Activated T-helper 1 cell treated with anti-CD3 and anti-CD28 coated beads, Interleukin-12 subunit alpha, Interleukin-12 subunit beta, Interleukin-2, Interleukin-4 antibody, amounts not matched to agents 30 ng/mL and 10 ng/mL and 1 ng/mL, durations not matched to agents 14 hours and 24 hours and 36 hours (primary cell): ENCODE measurements around the gene SLC24A3. TPM values are rescaled to one million over a fixed set of nuclear protein-coding genes. Genes with fewer than 3 reads are reported as not detected.

Source experiments
- DNase-seq: peaks from one replicate; pipeline ENCODE4 v3.0.0; 2021; ENCODE audit warnings: low spot score
- H3K27ac Mint-ChIP-seq: one replicate; pipeline ENCODE4 v1.8.0; 2021; ENCODE audit warnings: mild to moderate bottlenecking, mixed read lengths
- H3K27me3 Mint-ChIP-seq: one replicate; pipeline ENCODE4 v1.8.0; 2022; ENCODE audit warnings: mild to moderate bottlenecking, moderate library complexity, mixed read lengths; ENCODE audit not compliant: insufficient read depth
- H3K36me3 Mint-ChIP-seq: one replicate; pipeline ENCODE4 v1.8.0; 2021; ENCODE audit warnings: low read depth, mixed read lengths
- H3K4me1 Mint-ChIP-seq: one replicate; pipeline ENCODE4 v1.8.0; 2021; ENCODE audit warnings: low read depth, mixed read lengths
- H3K4me3 Mint-ChIP-seq: one replicate; pipeline ENCODE4 v1.8.0; 2021; ENCODE audit warnings: mild to moderate bottlenecking, moderate library complexity, mixed read lengths
- H3K9me3 Mint-ChIP-seq: one replicate; pipeline ENCODE4 v1.8.0; 2021; ENCODE audit warnings: mixed read lengths
- intact Hi-C: fragments of 100-400 bp; cut with micrococcal nuclease; formaldehyde crosslinking; loops from one replicate; pipeline ENCODE4 v1.15.1; 2024
- total RNA-seq: library from RNA; stranded (reverse); gene quantifications from 2 replicates; pipeline ENCODE4 v1.2.3, GENCODE V29; 2022

The SLC24A3 gene
- total RNA-seq, 1 donor from 2014 or later = not detected

- no peaks in the 10 kb centered on the region for H3K4me1 Mint-ChIP-seq
- H3K36me3 Mint-ChIP-seq = no peaks in the 10 kb centered on the region
- H3K27ac Mint-ChIP-seq = no peak overlapping the region
- H3K9me3 Mint-ChIP-seq = no peaks in the 10 kb centered on the region
- DNase-seq = no peak
- peaks cover 1% of the 10 kb centered on the region for H3K27me3 Mint-ChIP-seq
- H3K4me3 Mint-ChIP-seq = no peak overlapping the region
- intact Hi-C loops = no loop called here
Observed at GRCh38 chr20:19767070-19767469, 554.6 kb downstream of the SLC24A3 start.

- Mint-ChIP-seq H3K27me3 (peaks cover 1% of the 10 kb centered on the region), H3K4me3 (no peak overlapping the region), H3K9me3 (no peaks in the 10 kb centered on the region), H3K27ac (no peak overlapping the region), H3K36me3 (no peaks in the 10 kb centered on the region), H3K4me1 (no peaks in the 10 kb centered on the region)
- intact Hi-C loops = no loop called here
- DNase-seq = no peak
Observed at GRCh38 chr20:19768325-19768842, 555.9 kb downstream of the SLC24A3 start.

GRCh38 chr20:19769507-19769906 lies 557.1 kb downstream of the SLC24A3 start:
- intact Hi-C loops = no loop called here
- H3K9me3 Mint-ChIP-seq = no peaks in the 10 kb centered on the region
- H3K4me3 Mint-ChIP-seq = no peak overlapping the region
- H3K27me3 Mint-ChIP-seq = peaks cover 2% of the 10 kb centered on the region
- no peak overlapping the region for H3K27ac Mint-ChIP-seq
- no peaks in the 10 kb centered on the region for H3K4me1 Mint-ChIP-seq
- no peaks in the 10 kb centered on the region for H3K36me3 Mint-ChIP-seq
- DNase-seq = no peak

- no peaks in the 10 kb centered on the region for H3K4me1 Mint-ChIP-seq
- H3K27ac Mint-ChIP-seq = no peak overlapping the region
- intact Hi-C loops = no loop called here
- no peaks in the 10 kb centered on the region for H3K9me3 Mint-ChIP-seq
- H3K36me3 Mint-ChIP-seq = no peaks in the 10 kb centered on the region
- DNase-seq = no peak
- H3K27me3 Mint-ChIP-seq = peaks cover 2% of the 10 kb centered on the region
- H3K4me3 Mint-ChIP-seq = no peak overlapping the region
Observed at GRCh38 chr20:19770375-19770774, 557.9 kb downstream of the SLC24A3 start.

GRCh38 chr20:19771031-19771430 lies 558.6 kb downstream of the SLC24A3 start:
- H3K27me3 Mint-ChIP-seq = peaks cover 2% of the 10 kb centered on the region
- no peaks in the 10 kb centered on the region for H3K36me3 Mint-ChIP-seq
- intact Hi-C loops = no loop called here
- no peaks in the 10 kb centered on the region for H3K9me3 Mint-ChIP-seq
- DNase-seq = no peak
- no peaks in the 10 kb centered on the region for H3K4me1 Mint-ChIP-seq
- no peak overlapping the region for H3K4me3 Mint-ChIP-seq
- no peak overlapping the region for H3K27ac Mint-ChIP-seq
